BJ (cell line): ENCODE results near the gene ATP2A3. TPM values are rescaled to one million over a fixed set of nuclear protein-coding genes. Genes with fewer than 3 reads are reported as not detected.

Source experiments
- CTCF ChIA-PET: fragments of 350-600 bp; formaldehyde crosslinking; extraction: SDS; loops from one replicate; lab custom pipeline; 2021; ENCODE audit warnings: antibody characterized with exemption, inconsistent platforms; lab: Yijun Ruan, JAX
- POLR2A ChIA-PET: fragments of 300-600 bp; sonication (Branson Sonifier 250); formaldehyde crosslinking; extraction: SDS; loops from one replicate; lab custom pipeline; 2021; ENCODE audit warnings: antibody characterized with exemption; lab: Charles Lee
- DNase-seq: peaks from one replicate; pipeline ENCODE4 v3.0.0-alpha.2; 2011; ENCODE audit warnings: low read depth
- H3K27me3 ChIP-seq: 2 replicates; pipeline ENCODE4 v1.6.0; 2011; ENCODE audit warnings: low read length; ENCODE audit not compliant: control insufficient read depth, insufficient read depth
- H3K36me3 ChIP-seq: 2 replicates; pipeline ENCODE4 v1.5.1; 2011; ENCODE audit warnings: low read length; ENCODE audit not compliant: control insufficient read depth, insufficient read depth
- H3K4me3 ChIP-seq: 2 replicates; pipeline ENCODE4 v1.5.1; 2011; ENCODE audit warnings: low read depth, mild to moderate bottlenecking, control low read depth, low read length
- polyA plus RNA-seq: library from polyadenylated mRNA; depleted of rRNA; stranded (reverse); fragments of >200 nt; gene quantifications from 2 replicates; pipeline ENCODE4 v1.2.3, GENCODE V29; 2011
- TF ChIP-seq, protein P1 (sequence below): IDR thresholded peaks from 2 replicates; pipeline ENCODE4 v1.5.1; 2011; ENCODE audit warnings: low read depth, mild to moderate bottlenecking, control low read depth, inconsistent platforms, low read length, moderate library complexity; ENCODE audit not compliant: insufficient read depth

ATP2A3 gene
- polyA plus RNA-seq, 1 experiment: 1.1 TPM

DNA sequence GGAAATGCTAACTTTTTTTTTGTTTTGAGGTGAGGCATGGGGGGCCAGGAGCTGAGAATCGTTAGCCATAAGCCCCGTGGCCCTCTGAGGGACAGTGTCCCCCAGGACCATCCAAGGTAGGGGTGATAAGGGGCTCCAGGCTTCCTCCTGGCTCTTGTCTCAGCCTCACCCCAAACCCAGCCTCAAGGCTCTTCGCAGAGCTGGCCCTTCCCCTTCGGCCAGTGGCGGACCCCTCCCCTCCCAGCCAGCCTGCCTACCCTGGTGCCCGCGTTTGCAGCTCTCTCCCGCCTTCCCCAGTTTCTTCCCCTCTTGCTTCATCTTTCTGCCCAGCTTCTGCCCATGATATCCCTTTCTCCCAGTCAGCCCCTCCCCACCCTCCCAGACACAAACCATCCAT, 22.7 kb upstream of the ATP2A3 start:
- peaks cover 4% of the 10 kb centered on the region; the same call in 1 of the 2 replicates for H3K27me3 ChIP-seq
- no peak for DNase-seq
- TF ChIP-seq, protein P1, sequence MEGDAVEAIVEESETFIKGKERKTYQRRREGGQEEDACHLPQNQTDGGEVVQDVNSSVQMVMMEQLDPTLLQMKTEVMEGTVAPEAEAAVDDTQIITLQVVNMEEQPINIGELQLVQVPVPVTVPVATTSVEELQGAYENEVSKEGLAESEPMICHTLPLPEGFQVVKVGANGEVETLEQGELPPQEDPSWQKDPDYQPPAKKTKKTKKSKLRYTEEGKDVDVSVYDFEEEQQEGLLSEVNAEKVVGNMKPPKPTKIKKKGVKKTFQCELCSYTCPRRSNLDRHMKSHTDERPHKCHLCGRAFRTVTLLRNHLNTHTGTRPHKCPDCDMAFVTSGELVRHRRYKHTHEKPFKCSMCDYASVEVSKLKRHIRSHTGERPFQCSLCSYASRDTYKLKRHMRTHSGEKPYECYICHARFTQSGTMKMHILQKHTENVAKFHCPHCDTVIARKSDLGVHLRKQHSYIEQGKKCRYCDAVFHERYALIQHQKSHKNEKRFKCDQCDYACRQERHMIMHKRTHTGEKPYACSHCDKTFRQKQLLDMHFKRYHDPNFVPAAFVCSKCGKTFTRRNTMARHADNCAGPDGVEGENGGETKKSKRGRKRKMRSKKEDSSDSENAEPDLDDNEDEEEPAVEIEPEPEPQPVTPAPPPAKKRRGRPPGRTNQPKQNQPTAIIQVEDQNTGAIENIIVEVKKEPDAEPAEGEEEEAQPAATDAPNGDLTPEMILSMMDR: no peak
- H3K36me3 ChIP-seq: no peaks in the 10 kb centered on the region
- H3K4me3 ChIP-seq: no peak overlapping the region
- ChIA-PET POLR2A (no interaction called here), CTCF (no interaction called here)

DNA sequence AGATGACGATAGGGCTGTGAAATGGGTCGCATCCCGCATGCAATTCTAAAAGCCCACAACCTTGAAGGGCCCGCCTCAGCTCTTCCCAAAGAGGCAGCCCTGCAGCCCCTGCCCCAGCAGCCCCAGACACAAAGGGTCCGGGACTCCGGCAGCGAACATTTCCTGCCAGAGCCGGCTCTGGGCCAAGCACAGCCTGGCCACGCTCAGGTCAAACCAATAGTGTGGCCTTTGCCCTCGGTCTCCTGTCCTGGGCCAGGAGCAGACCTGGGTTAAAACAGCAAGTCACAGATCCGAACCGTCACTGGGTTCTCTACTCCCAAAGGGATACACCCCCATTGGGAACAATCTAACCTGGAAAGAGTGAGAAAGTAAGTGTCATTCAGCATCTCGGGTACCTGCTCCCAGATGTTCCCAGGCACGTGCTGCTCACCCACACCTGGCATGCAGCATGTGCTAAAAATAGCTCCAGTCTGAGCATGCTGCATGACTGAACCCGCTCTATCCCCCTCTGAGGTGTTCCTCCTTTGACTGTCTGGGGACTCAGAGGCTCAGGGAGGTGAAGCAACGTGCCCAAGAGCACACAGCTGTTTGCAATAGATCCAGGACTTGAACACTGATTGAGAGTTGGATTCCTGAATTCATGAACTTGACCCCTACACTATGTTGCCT, 22.2 kb upstream of the ATP2A3 start:
- Histone ChIP-seq H3K4me3 (no peak overlapping the region), H3K27me3 (peaks cover 4% of the 10 kb centered on the region; the same call in 1 of the 2 replicates), H3K36me3 (no peaks in the 10 kb centered on the region)
- ChIA-PET CTCF (no interaction called here), POLR2A (no interaction called here)
- no peak for DNase-seq
- TF ChIP-seq, protein P1: no peak

- H3K36me3 ChIP-seq: no peaks in the 10 kb centered on the region
- TF ChIP-seq, protein P1: no peak
- peaks cover 4% of the 10 kb centered on the region; the same call in 1 of the 2 replicates for H3K27me3 ChIP-seq
- no peak for DNase-seq
- H3K4me3 ChIP-seq: no peak overlapping the region
- ChIA-PET POLR2A (no interaction called here), CTCF (no interaction called here)
Observed at GRCh38 chr17:3985846-3986245, 21.6 kb upstream of the ATP2A3 start.

DNA sequence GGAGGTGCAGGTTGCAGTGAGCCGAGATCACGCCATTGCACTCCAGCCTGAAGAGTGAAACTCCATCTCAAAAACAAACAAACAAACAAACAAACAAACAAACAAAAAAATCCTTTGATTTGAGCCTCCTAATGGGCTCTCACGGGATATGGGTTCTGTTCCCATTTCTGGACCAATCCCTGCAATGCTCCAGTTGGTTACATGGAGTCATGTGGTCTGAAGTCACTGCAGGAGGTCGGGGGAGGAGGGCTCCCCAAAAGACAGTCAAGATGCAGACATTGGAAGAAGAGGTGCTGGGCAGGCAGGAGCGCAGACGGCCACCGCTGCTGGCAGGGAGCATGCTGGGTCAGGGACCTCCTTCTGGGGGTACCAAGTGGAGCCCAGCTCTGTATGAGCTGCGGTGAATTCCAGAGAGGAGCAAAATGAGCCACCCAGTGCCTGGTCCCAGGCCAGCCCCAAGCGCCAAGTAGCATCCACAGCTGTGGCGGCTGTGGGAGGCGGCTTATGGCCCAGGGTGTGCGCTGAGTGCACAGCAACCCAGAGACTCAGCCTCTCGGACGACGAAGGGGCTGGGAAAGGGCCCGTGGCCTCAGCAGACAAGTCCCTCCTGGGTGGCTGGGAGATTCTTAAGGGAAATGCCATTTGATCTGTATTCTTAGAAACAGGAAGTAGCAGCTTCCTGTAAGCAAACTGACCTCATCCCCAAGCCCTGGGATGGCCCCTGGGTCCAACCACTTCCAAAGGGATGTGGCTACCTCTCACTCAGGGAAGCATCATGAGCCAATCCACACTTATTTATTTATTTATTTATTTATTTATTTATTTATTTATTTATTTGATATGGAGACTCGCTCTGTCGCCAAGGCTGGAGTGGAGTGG, 19.6 kb upstream of the ATP2A3 start:
- TF ChIP-seq, protein P1: no peak
- Histone ChIP-seq H3K36me3 (no peaks in the 10 kb centered on the region), H3K4me3 (no peak overlapping the region), H3K27me3 (peaks cover 4% of the 10 kb centered on the region)
- CTCF ChIA-PET: interaction anchor here (1.3 kb wide), 1 partner anchor 70 kb away, joined by 3 read pairs; no protein-coding TSS in a partner anchor
- POLR2A ChIA-PET: no interaction called here
- DNase-seq: no peak

GRCh38 chr17:3982541-3983017, 18.3 kb upstream of the ATP2A3 start:
- H3K4me3 ChIP-seq: no peak overlapping the region
- no peak for DNase-seq
- no peaks in the 10 kb centered on the region for H3K36me3 ChIP-seq
- TF ChIP-seq, protein P1: no peak
- CTCF ChIA-PET: no interaction called here
- POLR2A ChIA-PET: no interaction called here
- peaks cover 4% of the 10 kb centered on the region for H3K27me3 ChIP-seq
